Neuronal stem cell (in vitro differentiated cells): ENCODE data around the gene POU2F2.

Experiments used
- DNase-seq: peaks from one replicate; pipeline ENCODE4 v3.0.0-alpha.2; 2013; ENCODE audit warnings: low spot score
- H2AFZ ChIP-seq: one replicate; pipeline ENCODE4 v1.6.1; 2013; ENCODE audit warnings: mild to moderate bottlenecking, low read length, inconsistent platforms
- H2AK5ac ChIP-seq: 2 replicates; pipeline ENCODE4 v1.6.1; 2013; ENCODE audit warnings: low read depth, mild to moderate bottlenecking, inconsistent platforms, low read length, moderate library complexity, mixed read lengths
- H2BK120ac ChIP-seq: 2 replicates; pipeline ENCODE4 v1.6.1; 2013; ENCODE audit warnings: low read depth, mild to moderate bottlenecking, inconsistent platforms, low read length, moderate library complexity, mixed read lengths
- H2BK12ac ChIP-seq: one replicate; pipeline ENCODE4 v1.6.1; 2013; ENCODE audit warnings: low read length, inconsistent platforms
- H2BK15ac ChIP-seq: 2 replicates; pipeline ENCODE4 v1.6.1; 2013; ENCODE audit warnings: mild to moderate bottlenecking, low read length, inconsistent platforms, mixed read lengths
- H2BK5ac ChIP-seq: one replicate; pipeline ENCODE4 v1.6.1; 2013; ENCODE audit warnings: inconsistent platforms, mild to moderate bottlenecking, low read length, moderate library complexity
- H3K14ac ChIP-seq: one replicate; pipeline ENCODE4 v1.6.1; 2013; ENCODE audit warnings: low read length, inconsistent platforms
- H3K18ac ChIP-seq: 2 replicates; pipeline ENCODE4 v1.6.1; 2013; ENCODE audit warnings: low read length, inconsistent platforms
- H3K23ac ChIP-seq: 2 replicates; pipeline ENCODE4 v1.6.1; 2013; ENCODE audit warnings: low read depth, mild to moderate bottlenecking, mixed read lengths, low read length, inconsistent platforms; ENCODE audit not compliant: poor library complexity
- H3K27ac ChIP-seq: replicated peaks from 3 replicates; pipeline ENCODE4 v1.5.1; 2013; ENCODE audit warnings: low read length, inconsistent platforms
- H3K27me3 ChIP-seq, 3 experiments: 2 replicates each; pipeline ENCODE4 v1.6.1; 2013; ENCODE audit warnings: low read length in 3 of 3, mild to moderate bottlenecking in 2 of 3, inconsistent platforms in 1 of 3, low read depth in 1 of 3, mixed read lengths in 1 of 3, moderate library complexity in 1 of 3; ENCODE audit not compliant: control insufficient read depth in 3 of 3, insufficient read depth in 3 of 3
- H3K36me3 ChIP-seq, 2 donors: replicated peaks in 1 of 2; 2 replicates each; pipeline ENCODE4 v1.6.1; 2013; ENCODE audit warnings: low read length in 2 of 2; ENCODE audit not compliant: control insufficient read depth in 2 of 2, insufficient read depth in 2 of 2
- H3K4ac ChIP-seq: 2 replicates; pipeline ENCODE4 v1.6.1; 2013; ENCODE audit warnings: inconsistent platforms, mild to moderate bottlenecking, low read length, moderate library complexity
- H3K4me1 ChIP-seq, 2 donors: 1 replicate in 1 of 2; 2 replicates in 1 of 2; pipeline ENCODE4 v1.6.1; 2013; ENCODE audit warnings: low read length in 2 of 2, low read depth in 1 of 2; ENCODE audit not compliant: control insufficient read depth in 2 of 2, insufficient read depth in 1 of 2
- H3K4me2 ChIP-seq: one replicate; pipeline ENCODE4 v1.6.1; 2013; ENCODE audit warnings: mild to moderate bottlenecking, low read length, inconsistent platforms; ENCODE audit not compliant: insufficient read depth, poor library complexity, severe bottlenecking
- H3K4me3 ChIP-seq, 2 donors: 2 replicates each; pipeline ENCODE4 v1.5.1; 2013; ENCODE audit warnings: low read length in 2 of 2, mild to moderate bottlenecking in 2 of 2, inconsistent platforms in 1 of 2, moderate library complexity in 1 of 2
- H3K79me1 ChIP-seq: one replicate; pipeline ENCODE4 v1.6.1; 2013; ENCODE audit warnings: low read depth, mild to moderate bottlenecking, inconsistent platforms, low read length, moderate library complexity
- H3K9ac ChIP-seq: one replicate; pipeline ENCODE4 v1.6.1; 2013; ENCODE audit warnings: mild to moderate bottlenecking, low read depth, low read length, inconsistent platforms; ENCODE audit not compliant: poor library complexity
- H3K9me3 ChIP-seq, 2 donors: replicated peaks in 1 of 2; 2 replicates each; pipeline versions ENCODE3 to v1.6.1; 2013; ENCODE audit warnings: low read length in 2 of 2, mild to moderate bottlenecking in 2 of 2, inconsistent platforms in 1 of 2, low read depth in 1 of 2, mixed read lengths in 1 of 2, moderate library complexity in 1 of 2; ENCODE audit not compliant: control insufficient read depth in 2 of 2, insufficient read depth in 1 of 2
- H4K8ac ChIP-seq: one replicate; pipeline ENCODE4 v1.6.1; 2013; ENCODE audit warnings: low read depth, mild to moderate bottlenecking, inconsistent platforms, low read length, moderate library complexity
- H4K91ac ChIP-seq: one replicate; pipeline ENCODE4 v1.6.1; 2013; ENCODE audit warnings: low read length, low read depth, mild to moderate bottlenecking, inconsistent platforms; ENCODE audit not compliant: poor library complexity
- WGBS, 2 donors: extraction: QIAGEN DNeasy Blood & Tissue Kit; methylation state at CpG; one replicate each; pipeline ENCODE4 v1.1.7; 2013; ENCODE audit warnings: missing lambda C conversion rate in 2 of 2, mixed read lengths in 1 of 2; ENCODE audit not compliant: insufficient read length in 2 of 2, insufficient replicate concordance in 1 of 2; ENCODE audit errors: extremely low coverage in 2 of 2; 5-methylcytosine and 5-hydroxymethylcytosine counted together

The POU2F2 gene

DNA sequence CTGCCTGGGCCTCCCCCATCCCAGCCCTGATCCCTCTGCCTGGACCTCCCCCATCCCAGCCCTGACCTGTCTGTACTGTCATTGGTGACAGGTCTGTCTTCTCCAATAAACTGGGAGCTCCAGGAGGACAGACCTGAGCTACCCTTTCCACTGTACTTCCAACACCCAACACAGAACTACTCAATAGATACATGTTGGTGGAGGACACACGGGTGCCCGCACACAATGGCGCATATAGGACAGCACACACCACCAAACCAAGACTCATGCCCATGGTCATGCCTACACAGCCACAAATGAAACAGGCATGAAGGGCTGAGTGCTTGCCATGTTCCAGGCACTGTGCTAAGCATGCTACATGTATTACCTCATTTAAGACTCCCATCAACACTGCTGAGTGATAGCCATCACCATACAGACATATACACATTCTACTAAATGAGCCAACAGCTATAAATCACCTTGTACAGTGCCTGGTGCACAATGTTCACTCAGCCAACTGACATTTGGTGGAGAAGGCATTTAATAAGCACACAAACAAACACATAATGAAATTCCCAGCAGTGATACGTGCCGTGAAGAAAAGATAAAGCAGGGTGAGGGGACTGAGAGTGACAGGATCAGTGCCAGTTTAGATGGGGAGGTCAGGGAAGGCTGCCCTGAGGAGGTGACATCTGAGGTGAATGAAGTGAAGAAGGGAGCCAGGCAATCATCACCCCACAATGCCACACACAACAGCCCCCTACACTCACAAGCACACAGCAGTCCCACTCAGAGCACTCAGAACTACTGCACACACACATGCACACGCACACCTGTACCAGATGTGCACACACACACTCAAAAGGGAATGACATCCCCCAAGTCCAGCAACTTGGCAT, 857 bp downstream of the POU2F2 start:
- Histone ChIP-seq H3K79me1 (no peaks in the 10 kb centered on the region), H3K9ac (no peak overlapping the region), H3K4me2 (no peak overlapping the region), H3K27ac (no peak overlapping the region), H2BK12ac (no peak overlapping the region), H3K23ac (peak overlapping the region; percentile 44), H3K27me3 (peaks cover 2 to 82% (median 24%) of the 10 kb centered on the region in 3 experiments), H2BK5ac (no peak overlapping the region), H4K91ac (no peak overlapping the region), H2BK120ac (no peak overlapping the region), H2AK5ac (no peak overlapping the region), H3K4me3 (peak overlapping the region in 1 of 2 donors; percentile 27), H4K8ac (no peak overlapping the region), H3K4ac (no peak overlapping the region), H2BK15ac (no peak overlapping the region), H3K4me1 (peaks cover 8 to 11% of the 10 kb centered on the region in 2 donors), H3K18ac (no peak overlapping the region), H3K14ac (no peak overlapping the region), H3K9me3 (peaks cover 0 to 2% of the 10 kb centered on the region in 2 donors), H2AFZ (no peak overlapping the region), H3K36me3 (no peaks in the 10 kb centered on the region)
- no CpG with 5 or more reads among the region's 6 CpGs for WGBS, 2 donors
- DNase-seq = no peak

DNA sequence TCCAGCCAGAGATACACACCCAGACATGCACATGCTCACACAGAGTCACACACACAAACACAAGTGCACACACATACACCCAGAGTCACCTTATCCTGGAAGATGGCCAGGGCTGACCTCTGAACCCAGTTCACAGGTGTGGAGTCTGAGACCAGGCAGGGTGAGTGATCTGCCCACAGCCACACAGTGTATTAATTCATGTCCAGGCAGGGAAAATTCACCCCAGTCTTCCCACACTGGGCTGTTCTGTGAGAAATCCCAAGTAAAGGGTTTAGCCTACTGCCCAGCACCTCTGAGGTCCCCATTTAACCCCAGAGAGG, 2.0 kb downstream of the POU2F2 start:
- Histone ChIP-seq H3K23ac (no peak overlapping the region), H4K91ac (no peak overlapping the region), H3K4me1 (peaks cover 8 to 11% of the 10 kb centered on the region in 2 donors), H4K8ac (no peak overlapping the region), H2AFZ (no peak overlapping the region), H3K9me3 (peaks cover 0 to 2% of the 10 kb centered on the region in 2 donors), H3K4me3 (no peak overlapping the region), H3K36me3 (no peaks in the 10 kb centered on the region), H3K14ac (no peak overlapping the region), H3K9ac (no peak overlapping the region), H3K27me3 (peaks cover 2 to 80% (median 24%) of the 10 kb centered on the region in 3 experiments), H2BK12ac (no peak overlapping the region), H2BK120ac (no peak overlapping the region), H2AK5ac (no peak overlapping the region), H3K4me2 (no peak overlapping the region), H3K79me1 (no peaks in the 10 kb centered on the region), H3K18ac (no peak overlapping the region), H3K27ac (no peak overlapping the region), H2BK5ac (no peak overlapping the region), H3K4ac (peak overlapping the region; percentile 91), H2BK15ac (no peak overlapping the region)
- no peak for DNase-seq

DNA sequence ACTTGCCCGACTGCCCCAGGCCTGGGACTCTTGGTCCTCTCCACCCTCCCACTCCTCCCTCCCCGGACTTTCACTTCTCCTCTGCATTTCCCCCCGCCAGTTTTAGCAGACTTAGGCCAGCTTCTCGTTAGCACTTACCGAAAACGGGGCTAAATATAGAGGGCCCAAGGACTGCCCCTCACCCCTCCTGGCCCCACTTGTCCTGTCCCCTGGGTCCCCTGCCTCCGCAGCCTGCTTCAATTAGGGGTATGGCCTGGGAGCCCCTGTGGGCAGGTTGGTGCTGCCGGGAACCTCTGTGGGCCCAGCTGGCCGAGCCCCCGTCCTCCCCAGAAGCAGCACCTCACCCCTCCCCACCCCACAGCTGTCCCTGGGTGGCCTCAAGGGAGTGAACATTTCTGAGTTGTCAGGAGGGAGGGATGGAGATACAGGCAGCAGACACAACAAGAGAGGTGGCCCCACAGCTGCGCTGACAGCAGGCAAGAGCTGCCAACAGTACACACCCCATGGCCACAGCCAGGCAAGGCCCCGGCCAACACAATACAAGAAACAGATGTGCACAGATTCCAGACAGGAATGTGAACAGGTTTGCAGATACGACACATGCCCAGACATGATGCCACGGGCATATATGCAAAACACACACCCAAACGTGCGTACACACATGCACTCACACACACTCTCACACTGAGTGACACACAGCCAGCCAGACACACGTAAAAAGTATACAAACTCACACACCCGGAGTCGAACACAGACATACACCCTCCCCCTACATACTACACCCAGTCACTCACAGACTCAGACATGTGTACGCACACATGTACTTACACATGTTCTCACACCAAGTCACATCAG, 2.6 kb downstream of the POU2F2 start:
- Histone ChIP-seq H3K4me2 (no peak overlapping the region), H2BK15ac (no peak overlapping the region), H3K14ac (no peak overlapping the region), H3K27ac (no peak overlapping the region), H2AK5ac (no peak overlapping the region), H3K23ac (no peak overlapping the region), H4K8ac (no peak overlapping the region), H3K27me3 (peaks cover 2 to 77% (median 24%) of the 10 kb centered on the region in 3 experiments), H3K4me1 (peaks cover 8 to 11% of the 10 kb centered on the region in 2 donors), H3K79me1 (no peaks in the 10 kb centered on the region), H3K36me3 (no peaks in the 10 kb centered on the region), H4K91ac (no peak overlapping the region), H2BK5ac (no peak overlapping the region), H2BK120ac (no peak overlapping the region), H3K4me3 (no peak overlapping the region), H3K9ac (no peak overlapping the region), H2BK12ac (no peak overlapping the region), H3K4ac (peak overlapping the region; percentile 91), H2AFZ (no peak overlapping the region), H3K9me3 (peaks cover 2 to 3% of the 10 kb centered on the region in 2 donors), H3K18ac (no peak overlapping the region)
- no peak for DNase-seq
- WGBS, 2 donors = no CpG with 5 or more reads among the region's 20 CpGs

GRCh38 chr19:42126574-42126973, 5.7 kb downstream of the POU2F2 start:
- Histone ChIP-seq H3K4me2 (no peak overlapping the region), H3K9me3 (peaks cover 2 to 5% of the 10 kb centered on the region in 2 donors), H3K79me1 (no peaks in the 10 kb centered on the region), H2AK5ac (no peak overlapping the region), H3K4ac (no peak overlapping the region), H3K27ac (no peak overlapping the region), H4K91ac (no peak overlapping the region), H2BK15ac (no peak overlapping the region), H2AFZ (no peak overlapping the region), H3K18ac (no peak overlapping the region), H4K8ac (no peak overlapping the region), H2BK120ac (no peak overlapping the region), H2BK5ac (no peak overlapping the region), H3K14ac (no peak overlapping the region), H3K4me3 (no peak overlapping the region), H3K27me3 (peaks cover 0 to 67% (median 8%) of the 10 kb centered on the region in 3 experiments), H3K9ac (peak overlapping the region; percentile 44), H2BK12ac (no peak overlapping the region), H3K36me3 (no peaks in the 10 kb centered on the region), H3K23ac (no peak overlapping the region), H3K4me1 (peaks cover 4 to 6% of the 10 kb centered on the region in 2 donors)
- DNase-seq = no peak
- WGBS, 2 donors = no CpG with 5 or more reads among the region's 5 CpGs
